GM12874 (cell line): ENCODE data around the gene LRGUK.

ENCODE experiments used
- TF ChIP-seq, protein P1 (sequence below): IDR thresholded peaks from 2 replicates; pipeline ENCODE4 v1.5.1; 2011; ENCODE audit warnings: low read depth, mild to moderate bottlenecking, control low read depth, low read length, moderate library complexity; ENCODE audit not compliant: insufficient read depth

Gene LRGUK

DNA sequence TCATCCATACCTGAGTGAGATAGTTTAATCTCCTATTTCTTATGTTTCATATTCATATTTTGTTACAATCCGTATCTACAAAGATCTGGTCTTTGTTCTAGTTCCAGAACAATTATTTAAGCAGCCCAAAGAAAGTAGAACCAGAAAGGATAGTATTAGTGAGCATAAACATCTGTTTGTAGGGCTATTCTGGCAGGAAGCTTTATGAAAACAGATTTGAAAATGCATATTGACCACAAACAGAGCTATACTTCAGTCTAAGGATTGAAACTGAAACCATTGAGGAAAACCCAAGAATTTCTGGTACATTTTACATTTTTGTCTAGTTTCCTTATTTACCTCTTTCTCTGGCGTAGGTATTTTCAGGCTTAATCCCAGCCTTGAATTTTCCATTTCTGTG is 28.1 kb downstream of the LRGUK start:
- TF ChIP-seq, protein P1, sequence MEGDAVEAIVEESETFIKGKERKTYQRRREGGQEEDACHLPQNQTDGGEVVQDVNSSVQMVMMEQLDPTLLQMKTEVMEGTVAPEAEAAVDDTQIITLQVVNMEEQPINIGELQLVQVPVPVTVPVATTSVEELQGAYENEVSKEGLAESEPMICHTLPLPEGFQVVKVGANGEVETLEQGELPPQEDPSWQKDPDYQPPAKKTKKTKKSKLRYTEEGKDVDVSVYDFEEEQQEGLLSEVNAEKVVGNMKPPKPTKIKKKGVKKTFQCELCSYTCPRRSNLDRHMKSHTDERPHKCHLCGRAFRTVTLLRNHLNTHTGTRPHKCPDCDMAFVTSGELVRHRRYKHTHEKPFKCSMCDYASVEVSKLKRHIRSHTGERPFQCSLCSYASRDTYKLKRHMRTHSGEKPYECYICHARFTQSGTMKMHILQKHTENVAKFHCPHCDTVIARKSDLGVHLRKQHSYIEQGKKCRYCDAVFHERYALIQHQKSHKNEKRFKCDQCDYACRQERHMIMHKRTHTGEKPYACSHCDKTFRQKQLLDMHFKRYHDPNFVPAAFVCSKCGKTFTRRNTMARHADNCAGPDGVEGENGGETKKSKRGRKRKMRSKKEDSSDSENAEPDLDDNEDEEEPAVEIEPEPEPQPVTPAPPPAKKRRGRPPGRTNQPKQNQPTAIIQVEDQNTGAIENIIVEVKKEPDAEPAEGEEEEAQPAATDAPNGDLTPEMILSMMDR, result no peak

DNA sequence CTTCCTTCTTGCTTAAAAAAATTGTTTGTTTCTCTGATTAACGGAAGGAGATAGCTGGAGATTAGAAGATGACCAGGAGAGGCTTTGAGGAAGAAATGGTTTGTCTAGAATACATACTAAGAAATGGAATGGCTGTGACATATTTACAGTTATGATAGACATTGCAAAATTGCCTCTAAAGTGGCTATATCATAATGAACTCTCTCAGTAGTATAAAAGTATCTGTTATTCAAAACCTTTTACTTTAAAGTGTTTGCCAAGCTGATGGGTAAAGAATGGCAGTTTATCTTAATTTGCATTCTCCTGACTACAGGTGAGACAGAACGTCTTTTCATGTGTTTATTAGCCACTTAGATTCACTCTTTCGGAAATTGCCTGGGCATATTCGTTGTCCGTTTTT is 28.7 kb downstream of the LRGUK start:
- TF ChIP-seq, protein P1, result no peak

DNA sequence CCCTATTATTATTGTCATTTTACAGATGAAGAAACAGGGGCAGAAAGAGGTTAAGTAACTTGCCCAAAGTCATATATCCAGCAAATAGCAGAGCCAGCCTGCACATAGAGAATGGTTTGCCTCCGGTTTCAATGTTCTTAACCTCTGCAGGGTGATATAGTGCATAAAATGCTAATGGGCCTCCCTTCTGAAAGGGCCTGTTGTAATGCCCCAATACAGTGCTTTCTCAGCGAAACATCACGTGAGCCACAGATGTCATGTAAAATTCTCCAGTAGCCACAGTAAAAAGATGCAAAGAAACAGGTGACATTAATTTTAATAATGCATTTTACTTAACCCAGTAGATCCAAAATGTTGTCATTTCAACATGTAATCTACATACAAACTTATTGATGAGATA is 38.1 kb downstream of the LRGUK start:
- TF ChIP-seq, protein P1, result no peak

DNA sequence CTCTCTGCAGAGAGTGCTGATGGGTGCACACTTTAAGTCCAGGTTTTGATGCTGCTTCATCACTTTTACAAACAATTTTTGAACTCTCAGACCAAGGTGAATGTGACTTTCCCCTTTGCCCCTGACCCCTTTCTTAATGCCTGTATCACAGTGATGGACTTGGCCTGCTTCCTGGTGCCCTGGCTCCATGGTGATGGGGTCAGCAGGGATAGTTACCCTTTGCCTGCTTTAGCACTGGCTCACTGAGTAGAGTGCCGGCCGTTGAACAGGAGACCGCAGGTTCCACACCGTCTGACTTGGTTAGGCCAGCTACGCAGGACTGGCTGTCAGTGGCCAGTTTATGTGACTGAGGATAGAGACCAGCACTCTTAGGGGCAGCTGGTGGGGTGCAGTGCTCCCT is 40.1 kb downstream of the LRGUK start:
- TF ChIP-seq, protein P1, result no peak

DNA sequence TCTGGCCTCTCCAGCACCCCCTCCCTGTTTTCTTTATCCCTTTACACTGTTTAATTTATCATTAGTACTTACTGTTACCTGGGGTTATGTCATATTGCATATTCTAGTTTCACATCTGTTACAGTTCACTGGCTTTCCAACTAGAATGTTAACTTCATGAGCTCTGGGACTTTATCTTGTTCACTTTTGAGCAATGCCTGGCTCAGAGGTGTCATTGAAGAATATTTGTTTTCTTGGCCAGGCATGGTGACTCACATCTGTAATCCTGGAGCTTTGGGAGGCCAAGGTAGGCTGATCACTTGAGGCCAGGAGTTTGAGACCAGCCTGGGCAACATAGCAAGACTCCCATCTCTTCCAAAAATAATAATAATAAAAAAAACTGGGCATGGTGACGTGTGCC is 40.7 kb downstream of the LRGUK start:
- TF ChIP-seq, protein P1, result no peak

DNA sequence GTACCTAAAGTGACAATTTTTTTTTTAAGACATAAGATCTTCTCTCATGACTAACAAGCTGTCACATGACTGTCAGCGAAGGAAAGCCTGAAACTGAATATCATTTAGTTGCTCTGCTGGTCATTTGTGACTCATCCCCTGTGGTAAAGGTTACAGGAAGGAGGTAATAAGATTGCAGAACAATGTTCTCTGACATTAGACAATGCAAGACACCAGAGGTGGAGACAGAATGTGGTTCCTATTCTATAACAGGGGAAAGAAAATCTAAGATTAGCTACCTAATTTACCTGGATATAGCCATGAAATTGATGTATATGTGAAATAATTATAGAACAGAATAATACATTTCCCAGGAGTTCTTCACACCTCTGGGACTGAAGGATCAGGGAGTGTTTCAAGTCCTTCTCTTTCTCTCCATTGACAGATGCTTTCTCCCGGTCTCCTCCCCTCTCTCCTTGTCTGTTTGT is 47.7 kb downstream of the LRGUK start:
- TF ChIP-seq, protein P1, result no peak

DNA sequence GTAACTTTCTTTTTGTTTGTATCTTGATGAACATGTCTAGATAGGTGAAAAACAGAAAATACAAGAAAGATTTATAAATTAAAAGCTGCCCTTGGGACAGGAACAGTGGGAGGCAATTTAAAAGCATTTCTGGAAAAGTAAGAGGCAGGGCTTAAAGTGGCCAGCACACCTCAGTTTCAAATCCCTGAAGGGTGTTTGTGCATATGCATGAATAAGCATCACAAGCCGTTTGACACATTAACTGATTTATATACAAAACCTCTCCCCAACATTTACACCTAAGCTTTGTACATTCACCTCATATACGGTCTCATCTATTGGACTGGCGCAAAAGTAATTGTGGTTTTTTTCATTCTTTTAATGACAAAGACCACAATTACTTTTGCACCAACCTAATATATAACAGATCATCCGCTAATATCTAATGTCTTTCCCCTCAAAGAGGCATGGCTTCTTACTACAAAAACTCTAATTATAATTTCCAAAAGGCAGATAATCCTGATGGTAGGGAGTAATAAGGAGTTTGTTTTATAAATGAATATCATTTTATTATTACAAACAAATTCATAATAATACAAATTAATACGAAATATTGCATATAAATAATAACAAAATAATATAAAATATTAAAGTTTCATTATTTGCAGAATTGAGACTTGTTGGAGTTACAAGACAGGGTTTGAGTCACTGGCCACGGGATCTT is 48.3 kb downstream of the LRGUK start:
- TF ChIP-seq, protein P1, result no peak

DNA sequence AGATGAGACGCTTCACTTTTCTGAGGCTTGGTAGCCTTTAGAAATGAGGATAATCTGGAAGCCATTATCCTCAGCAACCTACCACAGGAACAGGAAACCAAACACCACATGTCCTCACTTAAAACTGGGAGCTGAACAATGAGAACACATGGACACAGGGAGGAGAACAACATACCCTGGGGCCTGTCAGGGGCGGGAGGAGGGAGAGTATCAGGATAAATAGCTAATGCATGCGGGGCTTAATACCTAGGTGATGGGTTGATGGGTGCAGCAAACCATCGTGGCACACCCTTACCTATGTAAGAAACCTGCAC is 48.9 kb downstream of the LRGUK start:
- TF ChIP-seq, protein P1, result no peak
